GM23338 (cell line): Measurements from ENCODE around the gene BUB1B. TPM values are rescaled to one million over a fixed set of nuclear protein-coding genes. Genes with fewer than 3 reads are reported as not detected.

Experiments
- ATAC-seq: fragments of 200-7000 bp; cut with Tn5 transposase; 3 replicates; pipeline ENCODE4 v1.9.1; 2020
- DNase-seq: peaks from one replicate; pipeline ENCODE4 v3.0.0-alpha.2; 2015; ENCODE audit warnings: low spot score
- H2AFZ ChIP-seq: fragments of 200-600 bp; sonication (generic); 2 replicates; pipeline ENCODE4 v1.8.0; 2016; ENCODE audit warnings: antibody characterized with exemption, mild to moderate bottlenecking, moderate library complexity
- H3F3A ChIP-seq: fragments of 200-600 bp; sonication (generic); replicated peaks from 2 replicates; pipeline ENCODE4 v1.8.0; 2017; ENCODE audit warnings: antibody characterized with exemption, mixed run types, low read depth
- H3K27ac ChIP-seq: fragments of 200-600 bp; sonication (generic); 2 replicates; pipeline ENCODE4 v1.6.1; 2016; ENCODE audit warnings: low read depth
- H3K27me3 ChIP-seq: fragments of 200-600 bp; sonication (generic); 2 replicates; pipeline ENCODE4 v1.8.0; 2016; ENCODE audit warnings: mild to moderate bottlenecking, mixed run types, moderate library complexity; ENCODE audit not compliant: insufficient read depth
- H3K36me3 ChIP-seq: fragments of 200-600 bp; sonication (generic); 2 replicates; pipeline ENCODE4 v1.8.0; 2016; ENCODE audit warnings: mild to moderate bottlenecking; ENCODE audit not compliant: insufficient read depth
- H3K4me1 ChIP-seq: fragments of 200-600 bp; sonication (generic); 2 replicates; pipeline ENCODE4 v1.8.0; 2016; ENCODE audit warnings: mild to moderate bottlenecking, moderate library complexity; ENCODE audit not compliant: insufficient read depth
- H3K4me2 ChIP-seq: fragments of 200-600 bp; sonication (generic); 2 replicates; pipeline ENCODE4 v1.7.1; 2017; ENCODE audit warnings: mixed run types
- H3K4me3 ChIP-seq: fragments of 200-600 bp; sonication (generic); 2 replicates; pipeline ENCODE4 v1.6.1; 2016; ENCODE audit warnings: mixed run types
- H3K79me2 ChIP-seq: fragments of 200-600 bp; sonication (generic); replicated peaks from 2 replicates; pipeline ENCODE4 v1.8.0; 2017; ENCODE audit warnings: mild to moderate bottlenecking; ENCODE audit not compliant: insufficient read depth
- H3K9me2 ChIP-seq: fragments of 200-600 bp; sonication (generic); 2 replicates; pipeline ENCODE4 v1.8.0; 2017; ENCODE audit not compliant: insufficient read depth
- H4K20me1 ChIP-seq: fragments of 200-600 bp; sonication (generic); replicated peaks from 2 replicates; pipeline ENCODE4 v1.8.0; 2017; ENCODE audit warnings: mild to moderate bottlenecking; ENCODE audit not compliant: insufficient read depth
- H3K27ac Mint-ChIP-seq: 2 replicates; pipeline ENCODE4 v1.8.0; 2020; ENCODE audit warnings: inconsistent platforms, mild to moderate bottlenecking, moderate library complexity, mixed read lengths
- H3K27me3 Mint-ChIP-seq: 3 replicates; pipeline ENCODE4 v1.8.0; 2022; ENCODE audit warnings: low read depth, mild to moderate bottlenecking, moderate library complexity, mixed read lengths, inconsistent platforms; ENCODE audit not compliant: insufficient read depth, poor library complexity
- H3K36me3 Mint-ChIP-seq: 3 replicates; pipeline ENCODE4 v1.8.0; 2021; ENCODE audit warnings: low read depth, mild to moderate bottlenecking, inconsistent platforms, moderate library complexity, mixed read lengths
- H3K4me1 Mint-ChIP-seq: 3 replicates; pipeline ENCODE4 v1.8.0; 2020; ENCODE audit warnings: mild to moderate bottlenecking, inconsistent platforms, mixed read lengths
- H3K4me3 Mint-ChIP-seq: 3 replicates; pipeline ENCODE4 v1.8.0; 2021; ENCODE audit warnings: moderate library complexity, mild to moderate bottlenecking, inconsistent platforms, mixed read lengths
- H3K9me3 Mint-ChIP-seq: 3 replicates; pipeline ENCODE4 v1.8.0; 2020; ENCODE audit warnings: moderate library complexity, mild to moderate bottlenecking, inconsistent platforms, mixed read lengths
- ETS1 ChIP-seq: IDR thresholded peaks from 2 replicates; pipeline ENCODE4 v1.6.1; 2016; ENCODE audit warnings: antibody characterized with exemption
- EZH2 ChIP-seq: fragments of 200-600 bp; sonication (generic); IDR thresholded peaks from one replicate; pipeline ENCODE4 v1.8.0; 2017; ENCODE audit warnings: antibody characterized with exemption, mild to moderate bottlenecking, low read depth; ENCODE audit not compliant: unreplicated experiment
- EZH2phosphoT487 ChIP-seq: fragments of 200-600 bp; sonication (generic); IDR thresholded peaks from one replicate; pipeline ENCODE4 v1.8.1; 2018; ENCODE audit warnings: antibody characterized with exemption; ENCODE audit not compliant: unreplicated experiment
- JUNB ChIP-seq: IDR thresholded peaks from one replicate; pipeline ENCODE4 v1.6.1; 2016; ENCODE audit warnings: antibody characterized with exemption; ENCODE audit not compliant: unreplicated experiment
- NANOG ChIP-seq: IDR thresholded peaks from 2 replicates; pipeline ENCODE4 v1.6.1; 2016; ENCODE audit warnings: antibody characterized with exemption, borderline replicate concordance
- POLR2AphosphoS5 ChIP-seq: IDR thresholded peaks from 2 replicates; pipeline ENCODE4 v1.6.1; 2016; ENCODE audit warnings: antibody characterized with exemption, low read depth
- STAT1 ChIP-seq: IDR thresholded peaks from one replicate; pipeline ENCODE4 v1.6.1; 2016; ENCODE audit warnings: antibody characterized with exemption; ENCODE audit not compliant: unreplicated experiment
- ZNF331 ChIP-seq: fragments of 250-450 bp; sonication (Bioruptor Pico); IDR thresholded peaks from 2 replicates; pipeline ENCODE4 v1.5.0; 2020; ENCODE audit warnings: low read depth, mild to moderate bottlenecking, moderate library complexity
- polyA plus RNA-seq: library from polyadenylated mRNA; unstranded; fragments of >200 nt; fragmentation: Nextera tagmentation; extraction: Ambion mirVana; gene quantifications from 2 replicates; pipeline ENCODE4 v1.2.1, GENCODE V29; 2016
- total RNA-seq: library from RNA; depleted of rRNA; stranded (reverse); fragments of >200 nt; shearing (Covaris generic); gene quantifications from 2 replicates; pipeline ENCODE4 v1.2.3, GENCODE V29; 2014
- TF ChIP-seq, protein P1 (sequence below): fragments of 250-450 bp; sonication (Bioruptor Pico); IDR thresholded peaks from 2 replicates; pipeline ENCODE4 v1.5.0; 2020; ENCODE audit warnings: mild to moderate bottlenecking, moderate library complexity

The BUB1B gene
- total and polyA plus RNA-seq, 2 experiments from 2014 or later = 77.7 to 160 TPM

DNA sequence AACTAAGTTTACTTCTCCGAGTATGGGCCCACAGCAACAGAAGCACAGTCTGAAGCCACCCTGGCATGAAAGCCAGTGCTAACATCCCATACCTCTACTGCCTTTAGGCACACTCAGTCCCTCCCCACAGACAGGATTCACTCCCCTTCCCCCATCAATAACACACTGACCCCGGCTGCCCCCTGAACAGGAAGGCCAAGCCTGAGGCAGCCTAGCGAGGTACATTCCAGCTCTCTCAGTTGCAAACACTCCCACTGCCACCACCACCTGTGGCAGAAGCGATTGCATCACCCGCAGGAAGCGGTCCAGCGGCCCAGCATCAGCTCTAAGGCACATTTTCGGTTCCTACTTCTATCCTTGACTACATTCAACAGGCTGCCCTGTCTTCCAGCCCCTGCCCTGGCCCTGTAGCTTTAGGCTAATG lies 45.2 kb upstream of the BUB1B start:
- Histone ChIP-seq H3K4me2 (peak overlapping the region; percentile 65; the same call in 1 of the 2 replicates), H3K4me1 (peaks cover 22% of the 10 kb centered on the region), H3K27ac (peak overlapping the region; percentile 60; the same call in 1 of the 2 replicates), H4K20me1 (no peaks in the 10 kb centered on the region), H3K27me3 (no peaks in the 10 kb centered on the region), H2AFZ (peak overlapping the region; percentile 94), H3K79me2 (no peaks in the 10 kb centered on the region), H3K9me2 (no peaks in the 10 kb centered on the region), H3K4me3 (peak overlapping the region; percentile 29; the same call in 1 of the 2 replicates), H3F3A (no peaks in the 10 kb centered on the region), H3K36me3 (no peaks in the 10 kb centered on the region)
- TF ChIP-seq POLR2AphosphoS5 (no peak), EZH2 (no peak), NANOG (no peak), ETS1 (0 out of 2 replicates have a peak, but pooled peaks have one; percentile 24), ZNF331 (CRISPR knock-in tag) (no peak), STAT1 (no peak)
- ATAC-seq = peak; percentile 74
- H3K4me3 Mint-ChIP-seq = no peak overlapping the region; the same call in 2 of the 3 replicates
- DNase-seq = peak; percentile 78
- no peaks in the 10 kb centered on the region; the same call in 2 of the 3 replicates for H3K36me3 Mint-ChIP-seq
- H3K27ac Mint-ChIP-seq = peak overlapping the region; percentile 87
- H3K4me1 Mint-ChIP-seq = peaks cover 36% of the 10 kb centered on the region
- H3K27me3 Mint-ChIP-seq = peaks cover 7% of the 10 kb centered on the region
- no peaks in the 10 kb centered on the region for H3K9me3 Mint-ChIP-seq

DNA sequence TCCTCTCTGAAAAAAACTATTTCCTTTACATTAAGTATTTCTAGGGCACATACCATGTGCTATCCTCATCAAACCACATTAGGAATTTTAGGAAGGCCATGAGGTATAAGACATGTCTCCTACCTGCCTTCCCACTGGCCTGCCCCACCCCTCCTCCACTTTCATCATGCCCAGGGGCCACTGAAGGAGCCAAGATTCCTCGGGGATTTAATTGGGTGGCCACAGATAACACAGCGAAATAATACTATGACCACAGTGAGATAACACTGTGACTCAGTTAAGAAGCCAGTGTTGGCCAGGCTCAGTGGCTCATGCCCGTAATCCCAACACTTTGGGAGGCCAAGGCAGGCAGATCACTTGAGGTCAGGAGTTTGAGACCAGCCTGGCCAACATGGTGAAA lies 42.4 kb upstream of the BUB1B start:
- H3K27ac ChIP-seq = no peak overlapping the region
- H3K4me2 ChIP-seq = no peak overlapping the region
- no peaks in the 10 kb centered on the region for H3K27me3 ChIP-seq
- H3K4me1 ChIP-seq = peaks cover 30% of the 10 kb centered on the region
- no peaks in the 10 kb centered on the region for H3K9me3 Mint-ChIP-seq
- H3K4me3 Mint-ChIP-seq = no peak overlapping the region
- no peaks in the 10 kb centered on the region for H3K36me3 ChIP-seq
- TF ChIP-seq POLR2AphosphoS5 (no peak), EZH2 (no peak), STAT1 (no peak), JUNB (no peak), EZH2phosphoT487 (no peak), ZNF331 (CRISPR knock-in tag) (no peak)
- TF ChIP-seq, protein P1, sequence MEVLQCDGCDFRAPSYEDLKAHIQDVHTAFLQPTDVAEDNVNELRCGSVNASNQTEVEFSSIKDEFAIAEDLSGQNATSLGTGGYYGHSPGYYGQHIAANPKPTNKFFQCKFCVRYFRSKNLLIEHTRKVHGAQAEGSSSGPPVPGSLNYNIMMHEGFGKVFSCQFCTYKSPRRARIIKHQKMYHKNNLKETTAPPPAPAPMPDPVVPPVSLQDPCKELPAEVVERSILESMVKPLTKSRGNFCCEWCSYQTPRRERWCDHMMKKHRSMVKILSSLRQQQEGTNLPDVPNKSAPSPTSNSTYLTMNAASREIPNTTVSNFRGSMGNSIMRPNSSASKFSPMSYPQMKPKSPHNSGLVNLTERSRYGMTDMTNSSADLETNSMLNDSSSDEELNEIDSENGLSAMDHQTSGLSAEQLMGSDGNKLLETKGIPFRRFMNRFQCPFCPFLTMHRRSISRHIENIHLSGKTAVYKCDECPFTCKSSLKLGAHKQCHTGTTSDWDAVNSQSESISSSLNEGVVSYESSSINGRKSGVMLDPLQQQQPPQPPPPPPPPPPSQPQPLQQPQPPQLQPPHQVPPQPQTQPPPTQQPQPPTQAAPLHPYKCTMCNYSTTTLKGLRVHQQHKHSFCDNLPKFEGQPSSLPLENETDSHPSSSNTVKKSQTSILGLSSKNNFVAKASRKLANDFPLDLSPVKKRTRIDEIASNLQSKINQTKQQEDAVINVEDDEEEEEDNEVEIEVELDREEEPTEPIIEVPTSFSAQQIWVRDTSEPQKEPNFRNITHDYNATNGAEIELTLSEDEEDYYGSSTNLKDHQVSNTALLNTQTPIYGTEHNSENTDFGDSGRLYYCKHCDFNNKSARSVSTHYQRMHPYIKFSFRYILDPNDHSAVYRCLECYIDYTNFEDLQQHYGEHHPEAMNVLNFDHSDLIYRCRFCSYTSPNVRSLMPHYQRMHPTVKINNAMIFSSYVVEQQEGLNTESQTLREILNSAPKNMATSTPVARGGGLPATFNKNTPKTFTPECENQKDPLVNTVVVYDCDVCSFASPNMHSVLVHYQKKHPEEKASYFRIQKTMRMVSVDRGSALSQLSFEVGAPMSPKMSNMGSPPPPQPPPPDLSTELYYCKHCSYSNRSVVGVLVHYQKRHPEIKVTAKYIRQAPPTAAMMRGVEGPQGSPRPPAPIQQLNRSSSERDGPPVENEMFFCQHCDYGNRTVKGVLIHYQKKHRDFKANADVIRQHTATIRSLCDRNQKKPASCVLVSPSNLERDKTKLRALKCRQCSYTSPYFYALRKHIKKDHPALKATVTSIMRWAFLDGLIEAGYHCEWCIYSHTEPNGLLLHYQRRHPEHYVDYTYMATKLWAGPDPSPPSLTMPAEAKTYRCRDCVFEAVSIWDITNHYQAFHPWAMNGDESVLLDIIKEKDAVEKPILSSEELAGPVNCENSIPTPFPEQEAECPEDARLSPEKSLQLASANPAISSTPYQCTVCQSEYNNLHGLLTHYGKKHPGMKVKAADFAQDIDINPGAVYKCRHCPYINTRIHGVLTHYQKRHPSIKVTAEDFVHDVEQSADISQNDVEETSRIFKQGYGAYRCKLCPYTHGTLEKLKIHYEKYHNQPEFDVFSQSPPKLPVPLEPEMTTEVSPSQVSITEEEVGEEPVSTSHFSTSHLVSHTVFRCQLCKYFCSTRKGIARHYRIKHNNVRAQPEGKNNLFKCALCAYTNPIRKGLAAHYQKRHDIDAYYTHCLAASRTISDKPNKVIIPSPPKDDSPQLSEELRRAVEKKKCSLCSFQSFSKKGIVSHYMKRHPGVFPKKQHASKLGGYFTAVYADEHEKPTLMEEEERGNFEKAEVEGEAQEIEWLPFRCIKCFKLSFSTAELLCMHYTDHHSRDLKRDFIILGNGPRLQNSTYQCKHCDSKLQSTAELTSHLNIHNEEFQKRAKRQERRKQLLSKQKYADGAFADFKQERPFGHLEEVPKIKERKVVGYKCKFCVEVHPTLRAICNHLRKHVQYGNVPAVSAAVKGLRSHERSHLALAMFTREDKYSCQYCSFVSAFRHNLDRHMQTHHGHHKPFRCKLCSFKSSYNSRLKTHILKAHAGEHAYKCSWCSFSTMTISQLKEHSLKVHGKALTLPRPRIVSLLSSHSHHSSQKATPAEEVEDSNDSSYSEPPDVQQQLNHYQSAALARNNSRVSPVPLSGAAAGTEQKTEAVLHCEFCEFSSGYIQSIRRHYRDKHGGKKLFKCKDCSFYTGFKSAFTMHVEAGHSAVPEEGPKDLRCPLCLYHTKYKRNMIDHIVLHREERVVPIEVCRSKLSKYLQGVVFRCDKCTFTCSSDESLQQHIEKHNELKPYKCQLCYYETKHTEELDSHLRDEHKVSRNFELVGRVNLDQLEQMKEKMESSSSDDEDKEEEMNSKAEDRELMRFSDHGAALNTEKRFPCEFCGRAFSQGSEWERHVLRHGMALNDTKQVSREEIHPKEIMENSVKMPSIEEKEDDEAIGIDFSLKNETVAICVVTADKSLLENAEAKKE = no peak
- no peaks in the 10 kb centered on the region; the same call in 2 of the 3 replicates for H3K36me3 Mint-ChIP-seq
- no peaks in the 10 kb centered on the region for H3K9me2 ChIP-seq
- DNase-seq (no peak), ATAC-seq (no peak)
- H4K20me1 ChIP-seq = no peaks in the 10 kb centered on the region
- H3K4me3 ChIP-seq = no peak overlapping the region
- 0 out of 2 replicates have a peak, but pooled peaks cover 4% of the 10 kb centered on the region for H3F3A ChIP-seq
- no peaks in the 10 kb centered on the region for H3K79me2 ChIP-seq
- no peak overlapping the region for H2AFZ ChIP-seq
- H3K4me1 Mint-ChIP-seq = peaks cover 37% of the 10 kb centered on the region
- no peak overlapping the region for H3K27ac Mint-ChIP-seq
- peaks cover 9% of the 10 kb centered on the region for H3K27me3 Mint-ChIP-seq
